ENCODE results near the gene FOXI1. TPM values are rescaled to one million over a fixed set of nuclear protein-coding genes. Genes with fewer than 3 reads are reported as not detected.
"Not testable (repeated sequence)": the region's sequence is repeated elsewhere in the genome, so short reads cannot be mapped to it uniquely, and the experiment has no call there.

Gene FOXI1
- total RNA-seq, 1 donor from 2014 or later = not detected

DNA sequence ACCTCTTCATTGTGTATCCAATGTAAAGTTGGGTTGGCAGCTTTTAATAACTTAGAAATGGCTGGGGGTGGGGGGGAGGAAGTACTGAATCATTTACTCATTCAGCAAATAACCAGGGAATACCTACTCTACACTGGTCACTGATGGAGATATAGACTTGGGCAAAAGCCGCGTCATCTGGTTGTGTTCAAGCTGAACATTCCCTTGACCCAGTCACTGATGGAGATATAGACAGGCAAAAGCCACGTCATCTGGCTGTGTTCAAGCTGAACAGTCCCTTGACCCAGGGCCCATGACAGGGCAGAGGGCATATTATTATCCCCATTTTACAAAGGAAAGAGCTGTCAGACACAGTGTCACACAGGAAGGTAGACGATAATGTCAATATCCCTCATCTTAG lies 32.6 kb downstream of the FOXI1 start:
- Histone ChIP-seq H3K4me3 (no peak overlapping the region), H3K36me3 (no peaks in the 10 kb centered on the region), H3K4me1 (no peaks in the 10 kb centered on the region), H3K27me3 (no peaks in the 10 kb centered on the region), H3K9me3 (no peaks in the 10 kb centered on the region), H3K27ac (no peak overlapping the region)
- TF ChIP-seq, protein P1, sequence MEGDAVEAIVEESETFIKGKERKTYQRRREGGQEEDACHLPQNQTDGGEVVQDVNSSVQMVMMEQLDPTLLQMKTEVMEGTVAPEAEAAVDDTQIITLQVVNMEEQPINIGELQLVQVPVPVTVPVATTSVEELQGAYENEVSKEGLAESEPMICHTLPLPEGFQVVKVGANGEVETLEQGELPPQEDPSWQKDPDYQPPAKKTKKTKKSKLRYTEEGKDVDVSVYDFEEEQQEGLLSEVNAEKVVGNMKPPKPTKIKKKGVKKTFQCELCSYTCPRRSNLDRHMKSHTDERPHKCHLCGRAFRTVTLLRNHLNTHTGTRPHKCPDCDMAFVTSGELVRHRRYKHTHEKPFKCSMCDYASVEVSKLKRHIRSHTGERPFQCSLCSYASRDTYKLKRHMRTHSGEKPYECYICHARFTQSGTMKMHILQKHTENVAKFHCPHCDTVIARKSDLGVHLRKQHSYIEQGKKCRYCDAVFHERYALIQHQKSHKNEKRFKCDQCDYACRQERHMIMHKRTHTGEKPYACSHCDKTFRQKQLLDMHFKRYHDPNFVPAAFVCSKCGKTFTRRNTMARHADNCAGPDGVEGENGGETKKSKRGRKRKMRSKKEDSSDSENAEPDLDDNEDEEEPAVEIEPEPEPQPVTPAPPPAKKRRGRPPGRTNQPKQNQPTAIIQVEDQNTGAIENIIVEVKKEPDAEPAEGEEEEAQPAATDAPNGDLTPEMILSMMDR (IDR thresholded peaks at IDR 0.05) = no peak
- intact Hi-C loops (cut with DNase I) = no loop called here
- ATAC-seq (no peak), DNase-seq (no peak)

DNA sequence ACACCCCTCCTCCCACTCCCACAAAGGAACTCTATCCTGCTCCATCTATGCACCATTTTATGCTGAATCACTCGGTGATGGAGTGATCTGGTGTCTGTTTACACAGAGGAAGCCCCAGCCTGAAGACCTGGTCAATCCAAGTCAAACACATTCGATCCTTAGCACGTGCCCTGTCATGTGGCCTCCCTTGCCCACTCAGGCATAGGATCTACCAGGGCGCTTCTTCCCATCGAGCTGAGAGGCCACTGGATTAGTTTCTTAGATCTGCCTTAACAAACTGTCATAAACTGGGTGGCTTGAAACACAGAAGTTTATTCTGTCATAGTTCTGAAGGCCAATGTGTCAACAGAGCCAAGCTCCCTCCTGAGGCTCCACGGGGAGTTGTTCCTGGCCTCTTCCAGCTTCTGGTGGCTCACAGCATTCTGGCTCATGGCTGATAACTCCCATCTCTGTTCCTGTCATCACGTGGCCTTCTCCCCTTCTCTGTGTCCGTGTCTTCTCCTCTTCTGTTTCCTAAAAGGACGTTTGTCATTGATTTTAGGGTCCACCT lies 34.2 kb downstream of the FOXI1 start:
- TF ChIP-seq, protein P1 (IDR thresholded peaks at IDR 0.05) = no peak
- intact Hi-C loops (cut with DNase I) = no loop called here

DNA sequence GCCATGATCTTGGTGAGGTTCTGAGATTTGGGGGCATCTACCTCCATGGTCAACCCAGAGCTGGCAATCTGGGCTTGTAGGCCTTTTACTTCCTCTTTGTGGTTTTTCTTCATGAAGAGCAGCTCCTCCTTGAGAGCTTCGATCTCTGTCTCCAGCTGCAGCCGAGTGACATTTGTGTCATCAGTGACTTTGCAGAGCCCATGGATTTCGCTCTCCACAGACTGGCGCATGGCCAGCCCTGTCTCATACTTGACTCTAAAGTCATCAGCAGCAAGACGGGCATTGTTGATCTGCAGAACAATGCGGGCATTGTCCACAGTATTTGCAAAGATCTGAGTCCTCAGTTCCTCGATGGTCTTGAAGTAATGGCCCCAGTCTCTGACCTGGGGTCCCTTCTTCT lies 35.5 kb downstream of the FOXI1 start:
- H3K27me3 ChIP-seq; H3K36me3 ChIP-seq; DNase-seq; H3K9me3 ChIP-seq; H3K27ac ChIP-seq; ATAC-seq; intact Hi-C loops (cut with DNase I); H3K4me1 ChIP-seq; H3K4me3 ChIP-seq: not testable (repeated sequence)

More for the DNA sequence above, 34.2 kb downstream of the FOXI1 start:
- H3K4me3 ChIP-seq = no peak overlapping the region
- no peak overlapping the region for H3K27ac ChIP-seq
- no peaks in the 10 kb centered on the region for H3K36me3 ChIP-seq
- H3K9me3 ChIP-seq = no peaks in the 10 kb centered on the region
- no peaks in the 10 kb centered on the region for H3K4me1 ChIP-seq
- DNase-seq (no peak), ATAC-seq (no peak)
- H3K27me3 ChIP-seq = no peaks in the 10 kb centered on the region

- ATAC-seq (no peak), DNase-seq (no peak)
- Histone ChIP-seq H3K36me3 (no peaks in the 10 kb centered on the region), H3K4me3 (no peak overlapping the region), H3K27ac (no peak overlapping the region), H3K4me1 (no peaks in the 10 kb centered on the region), H3K27me3 (no peaks in the 10 kb centered on the region), H3K9me3 (no peaks in the 10 kb centered on the region)
- TF ChIP-seq, protein P1 (IDR thresholded peaks at IDR 0.05) = no peak
- intact Hi-C loops (cut with DNase I) = no loop called here
These were observed 35.9 kb downstream of the FOXI1 start for GRCh38 chr5:170141636-170142035.

DNA sequence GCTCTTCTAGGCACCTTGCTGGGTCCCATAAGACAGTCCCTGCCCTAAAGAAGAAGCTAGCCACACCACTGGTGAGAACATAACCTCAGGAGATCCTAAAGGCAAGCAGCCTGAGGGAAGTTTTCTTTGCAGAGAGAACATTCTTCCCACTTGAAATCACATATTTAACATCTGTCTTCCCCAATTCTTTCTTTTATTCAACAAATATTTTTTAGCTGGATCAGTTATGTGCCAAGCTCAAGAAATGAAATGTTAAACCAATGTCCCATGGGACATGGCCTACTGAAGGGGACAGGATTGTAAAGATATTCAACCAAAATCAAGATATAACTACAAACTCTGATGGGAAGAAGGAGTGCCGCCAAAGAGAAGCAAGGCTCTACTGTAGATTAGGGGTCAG lies 36.5 kb downstream of the FOXI1 start:
- Histone ChIP-seq H3K4me3 (no peak overlapping the region), H3K4me1 (no peaks in the 10 kb centered on the region), H3K27me3 (no peaks in the 10 kb centered on the region), H3K9me3 (no peaks in the 10 kb centered on the region), H3K36me3 (no peaks in the 10 kb centered on the region), H3K27ac (no peak overlapping the region)
- ATAC-seq (no peak), DNase-seq (no peak)
- TF ChIP-seq, protein P1 (IDR thresholded peaks at IDR 0.05) = no peak
- intact Hi-C loops (cut with DNase I) = no loop called here

DNA sequence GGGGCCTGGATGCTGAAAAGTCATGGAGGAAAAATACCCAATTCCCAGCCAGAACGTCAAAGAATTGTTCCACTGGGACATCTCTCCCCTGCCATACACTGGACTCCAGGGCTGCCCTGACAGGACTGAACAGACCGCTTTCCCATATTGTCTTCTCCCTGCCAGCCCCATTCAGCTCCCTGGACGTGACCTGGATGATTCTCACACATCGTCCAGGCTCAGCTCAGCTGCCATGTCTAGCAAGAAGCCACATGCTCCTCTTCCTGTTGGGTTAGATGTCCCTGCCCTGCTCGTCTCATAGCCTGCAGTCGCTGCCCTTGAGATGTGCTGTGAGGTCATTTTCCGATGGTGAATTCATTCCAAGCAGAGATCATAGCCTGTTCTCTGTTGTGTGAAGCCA lies 37.4 kb downstream of the FOXI1 start:
- no peak overlapping the region for H3K4me3 ChIP-seq
- no peaks in the 10 kb centered on the region for H3K36me3 ChIP-seq
- TF ChIP-seq, protein P1 (IDR thresholded peaks at IDR 0.05) = no peak
- DNase-seq (no peak), ATAC-seq (no peak)
- no peaks in the 10 kb centered on the region for H3K9me3 ChIP-seq
- H3K27me3 ChIP-seq = no peaks in the 10 kb centered on the region
- no peak overlapping the region for H3K27ac ChIP-seq
- intact Hi-C loops (cut with DNase I) = no loop called here
- H3K4me1 ChIP-seq = no peaks in the 10 kb centered on the region

Measured in upper lobe of right lung (tissue), 1 donor.